GM18508 (cell line): ENCODE measurements around the gene HELZ.
"Not testable (repeated sequence)": the region's sequence is repeated elsewhere in the genome, so short reads cannot be mapped to it uniquely, and the experiment has no call there.

Source experiments
- ATAC-seq: cut with Tn5 transposase; IDR thresholded peaks from one replicate; pipeline ENCODE4 v1.9.1; 2021; ENCODE audit warnings: moderate number of reproducible peaks; ENCODE audit not compliant: insufficient read depth, unreplicated experiment

The HELZ gene

DNA sequence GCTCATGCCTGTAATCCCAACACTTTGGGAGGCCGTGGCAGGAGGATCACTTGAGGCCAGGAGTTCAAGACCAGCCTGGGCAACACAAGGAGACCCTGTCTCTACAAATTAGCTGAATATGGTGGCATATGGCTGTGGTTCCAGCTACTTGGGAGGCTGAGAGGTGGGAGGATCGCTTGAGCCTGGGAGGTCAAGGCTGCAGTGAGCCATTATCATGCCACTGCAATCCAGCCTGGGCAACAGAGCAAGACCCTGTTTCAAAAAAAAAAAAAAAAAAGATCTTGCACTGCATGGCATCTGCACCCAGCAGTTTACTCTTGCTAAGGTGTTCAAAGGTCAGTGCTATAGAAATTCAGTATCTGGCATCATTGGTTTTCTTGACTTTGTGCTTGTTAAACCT lies 26.2 kb upstream of the HELZ start:
- ATAC-seq = not testable (repeated sequence)

DNA sequence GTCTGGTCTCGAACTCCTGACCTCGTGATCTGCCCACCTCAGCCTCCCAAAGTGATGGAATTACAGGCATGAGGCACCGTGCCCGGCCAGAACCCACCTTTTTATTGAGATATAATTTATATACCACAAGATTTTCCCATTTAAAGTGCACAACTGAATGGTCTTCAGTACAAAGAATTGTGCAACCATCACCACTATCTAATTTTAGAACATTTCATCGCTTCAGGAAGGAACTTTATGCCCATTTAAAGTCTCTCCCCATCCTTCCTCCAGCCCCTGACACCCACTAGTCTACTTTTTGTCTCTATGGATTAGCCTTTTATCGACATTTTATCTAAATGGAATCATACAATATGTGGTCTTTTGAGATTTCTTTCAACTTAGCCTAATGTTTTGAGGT lies 25.4 kb upstream of the HELZ start:
- no peak for ATAC-seq

DNA sequence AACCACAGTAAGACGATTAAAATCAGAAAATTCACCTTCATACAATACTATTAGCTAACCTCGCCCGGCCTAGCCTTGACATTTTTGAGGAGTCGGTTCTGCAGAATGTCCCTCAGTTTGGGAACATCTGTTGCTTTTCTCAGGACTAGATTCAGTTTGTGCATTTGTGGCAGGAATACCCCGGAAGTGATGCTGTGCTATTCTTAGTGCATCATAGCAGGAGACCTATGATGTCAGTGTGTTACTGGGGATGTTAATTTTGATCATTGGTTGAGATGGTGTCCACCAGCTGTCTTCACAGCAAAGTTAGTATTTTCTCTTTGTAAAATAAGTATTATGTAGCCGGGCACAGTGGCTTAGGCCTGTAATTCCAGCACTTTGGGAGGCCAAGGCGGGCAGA lies 21.5 kb upstream of the HELZ start:
- no peak for ATAC-seq

- no peak for ATAC-seq
Observed at GRCh38 chr17:67265436-67266019, 20.5 kb upstream of the HELZ start.

- ATAC-seq = no peak
Observed at GRCh38 chr17:67262435-67263117, 17.6 kb upstream of the HELZ start.

GRCh38 chr17:67260170-67260987 lies 15.4 kb upstream of the HELZ start:
- no peak for ATAC-seq

GRCh38 chr17:67258821-67259468 lies 13.9 kb upstream of the HELZ start:
- no peak for ATAC-seq

DNA sequence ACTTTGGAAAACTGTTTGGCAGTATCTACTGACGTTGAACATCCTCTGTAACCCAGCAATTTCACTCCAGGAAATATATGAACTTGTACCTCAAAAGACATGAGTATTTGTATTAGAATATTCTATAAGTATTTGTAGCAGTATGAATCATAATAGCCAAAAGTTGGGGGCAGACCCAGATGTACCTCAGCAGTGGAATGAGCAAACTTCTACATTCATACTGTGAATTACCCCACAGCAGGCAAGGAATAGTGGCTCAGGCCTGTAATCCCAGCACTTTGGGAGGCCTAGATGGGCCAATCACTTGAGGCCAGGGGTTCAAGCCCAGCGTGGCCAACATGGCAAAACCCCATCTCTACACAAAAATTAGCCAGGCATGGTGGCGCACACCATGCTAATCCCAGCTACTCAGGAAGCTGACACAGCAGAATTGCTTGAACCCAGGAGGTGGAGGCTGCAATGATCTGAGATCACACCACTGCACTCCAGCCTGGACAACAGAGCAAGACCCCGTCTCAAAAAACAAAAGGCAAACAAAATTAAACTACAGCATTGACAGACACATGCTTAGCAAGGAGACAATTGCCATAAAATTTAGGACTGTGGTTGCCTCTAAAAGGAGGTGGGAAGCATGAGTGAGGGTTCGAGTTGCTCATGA lies 11.2 kb upstream of the HELZ start:
- no peak for ATAC-seq

DNA sequence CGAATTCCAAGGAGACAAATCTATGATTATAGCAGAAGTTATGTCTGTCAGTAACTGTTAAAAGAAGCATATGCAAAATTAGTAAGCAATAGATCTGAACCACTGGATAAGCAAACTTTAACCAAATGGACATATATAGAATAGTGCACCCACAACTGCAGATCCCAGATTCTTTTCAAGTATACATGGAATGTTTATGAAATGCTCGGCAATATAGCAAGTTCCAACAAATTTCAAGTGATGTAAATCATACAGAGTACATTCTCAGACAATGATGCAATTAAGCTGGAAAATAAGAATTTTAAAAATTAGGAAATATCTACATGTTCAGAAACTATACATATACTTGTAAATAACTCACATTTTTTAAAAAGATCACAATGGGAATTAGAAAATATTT lies 8.4 kb upstream of the HELZ start:
- no peak for ATAC-seq

- ATAC-seq = not testable (repeated sequence)
Observed at GRCh38 chr17:67251586-67251985, 6.6 kb upstream of the HELZ start.

DNA sequence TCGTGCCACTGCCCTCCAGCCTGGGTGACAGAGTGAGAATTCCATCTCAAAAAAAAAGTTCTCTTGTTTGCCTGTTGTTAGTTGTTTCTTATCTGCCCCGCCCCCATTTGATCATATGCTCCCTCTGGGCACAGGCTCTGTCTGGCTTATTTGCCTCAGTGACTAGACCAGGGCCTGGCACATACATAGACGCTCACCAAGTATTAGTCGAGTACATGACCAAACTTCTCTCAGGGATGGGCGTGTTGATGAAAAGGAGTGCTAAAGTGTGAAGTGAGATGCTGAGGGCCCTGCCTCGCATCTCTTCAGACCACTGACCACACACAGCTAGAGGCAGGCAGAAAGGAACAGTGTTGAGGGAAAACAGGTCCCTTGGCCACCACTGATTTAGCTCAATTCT lies 3.3 kb upstream of the HELZ start:
- no peak for ATAC-seq

- ATAC-seq = no peak
Observed at GRCh38 chr17:67247416-67247900, 2.5 kb upstream of the HELZ start.

- ATAC-seq = peak; percentile 54
Observed at GRCh38 chr17:67246653-67247415, 1.8 kb upstream of the HELZ start.

- ATAC-seq = no peak
Observed at GRCh38 chr17:67246403-67246652, 1.3 kb upstream of the HELZ start.

GRCh38 chr17:67245694-67246402 lies 852 bp upstream of the HELZ start:
- no peak for ATAC-seq

DNA sequence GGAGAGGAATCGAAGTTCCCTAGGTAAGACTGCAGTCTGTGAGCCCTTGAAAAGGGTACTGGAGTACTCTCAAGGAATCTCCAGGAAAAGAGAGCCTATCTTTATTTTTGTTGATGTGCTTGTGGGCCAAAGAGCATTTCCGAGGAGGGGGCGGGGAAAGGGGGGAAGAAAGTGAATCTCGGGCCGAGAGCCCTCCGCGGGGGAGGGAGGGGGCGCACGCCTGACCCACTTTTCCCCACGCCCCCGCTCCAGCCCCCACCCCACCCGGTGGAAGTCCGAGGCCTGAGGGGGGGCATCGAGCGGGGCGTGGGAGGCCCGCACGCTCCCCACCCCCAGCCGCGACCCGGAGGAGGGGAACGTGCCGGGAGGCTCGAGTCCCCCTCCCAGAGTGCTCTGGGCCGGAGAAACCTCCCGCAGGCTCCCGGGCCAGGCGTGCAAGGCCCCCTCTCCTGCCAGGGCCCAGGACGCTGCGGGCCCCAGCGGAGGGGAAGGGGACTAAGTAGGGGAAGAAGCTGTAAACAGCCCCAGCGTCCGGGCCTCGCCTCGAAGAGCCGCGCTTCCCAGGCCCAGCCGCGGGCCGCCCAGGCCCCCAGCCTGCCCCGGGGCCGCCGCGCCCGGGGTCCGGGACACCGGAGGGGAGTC lies 444 bp downstream of the HELZ start:
- ATAC-seq = no peak

DNA sequence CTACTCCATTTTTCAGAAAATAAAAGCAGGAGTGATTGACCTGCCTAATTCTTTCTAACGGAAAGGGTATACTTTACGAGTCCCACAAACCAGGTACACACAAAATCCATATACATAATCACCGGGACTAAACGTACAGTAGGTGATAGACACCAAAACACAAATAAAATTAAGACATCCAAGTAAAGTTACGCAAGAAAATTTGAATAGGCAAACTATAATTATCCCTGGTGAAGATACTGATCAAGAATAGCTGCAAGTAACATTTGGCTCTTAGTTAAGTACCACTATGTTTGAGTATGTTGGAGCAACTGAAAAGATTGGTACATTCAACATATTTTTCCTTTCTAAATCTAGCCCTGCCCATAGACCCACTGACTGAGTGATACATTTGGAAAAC lies 1.7 kb downstream of the HELZ start:
- ATAC-seq = no peak

DNA sequence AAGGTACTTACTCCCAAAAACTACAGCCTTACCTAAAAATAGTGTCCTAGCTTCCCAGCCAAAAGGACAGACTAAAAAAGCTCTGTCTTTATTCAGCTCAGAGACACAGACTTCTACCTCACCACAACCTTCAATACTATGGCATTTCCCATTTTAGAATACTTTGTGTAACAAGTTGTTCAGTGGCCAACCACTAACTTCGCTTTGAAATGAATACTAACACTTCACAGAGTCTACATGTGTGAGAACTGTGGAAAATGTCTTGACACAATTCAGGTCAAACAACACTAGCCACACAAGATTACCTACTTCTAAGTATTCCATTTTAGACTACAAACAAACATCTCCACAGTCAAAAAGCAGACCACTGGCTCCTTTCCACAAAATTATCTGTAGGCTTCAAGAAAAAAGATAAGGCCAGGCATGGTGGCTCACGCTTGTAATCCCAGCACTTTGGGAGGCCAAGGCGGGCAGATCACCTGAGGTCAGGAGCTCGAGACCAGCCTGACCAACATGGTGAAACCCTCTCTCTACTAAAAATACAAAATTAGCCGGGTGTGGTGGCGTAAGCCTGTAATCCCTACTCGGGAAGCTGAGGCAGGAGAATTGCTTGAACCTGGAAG lies 3.2 kb downstream of the HELZ start:
- ATAC-seq = no peak
